H9 (cell line): ENCODE measurements around the gene TSSC4. TPM values are rescaled to one million over a fixed set of nuclear protein-coding genes. Genes with fewer than 3 reads are reported as not detected.

Experiments
- DNase-seq: peaks from one replicate; pipeline ENCODE4 v3.0.0-alpha.2; 2017
- H2AFZ ChIP-seq: one replicate; pipeline ENCODE4 v1.6.1; 2013; ENCODE audit warnings: mild to moderate bottlenecking, low read length, control low read depth, moderate library complexity
- H2AK5ac ChIP-seq: 2 replicates; pipeline ENCODE4 v1.6.1; 2013; ENCODE audit warnings: low read length, control low read depth, mixed read lengths; ENCODE audit not compliant: insufficient read length
- H2BK120ac ChIP-seq: one replicate; pipeline ENCODE4 v1.6.1; 2013; ENCODE audit warnings: low read depth, mild to moderate bottlenecking, low read length, control low read depth, inconsistent platforms; ENCODE audit not compliant: poor library complexity, severe bottlenecking
- H2BK12ac ChIP-seq: 2 replicates; pipeline ENCODE4 v1.6.1; 2013; ENCODE audit warnings: low read length, control low read depth, mixed read lengths, low read depth; ENCODE audit not compliant: insufficient read length
- H2BK15ac ChIP-seq: 2 replicates; pipeline ENCODE4 v1.6.1; 2013; ENCODE audit warnings: low read depth, low read length, control low read depth
- H2BK20ac ChIP-seq: one replicate; pipeline ENCODE4 v1.6.1; 2013; ENCODE audit warnings: low read depth, mild to moderate bottlenecking, low read length, control low read depth, inconsistent platforms; ENCODE audit not compliant: poor library complexity, severe bottlenecking
- H2BK5ac ChIP-seq: 2 replicates; pipeline ENCODE4 v1.6.1; 2013; ENCODE audit warnings: low read length, control low read depth, mixed read lengths; ENCODE audit not compliant: insufficient read length
- H3K14ac ChIP-seq: 2 replicates; pipeline ENCODE4 v1.6.1; 2013; ENCODE audit warnings: low read length, control low read depth; ENCODE audit not compliant: insufficient read depth
- H3K18ac ChIP-seq: 2 replicates; pipeline ENCODE4 v1.6.1; 2013; ENCODE audit warnings: low read depth, mild to moderate bottlenecking, mixed read lengths, low read length, control low read depth; ENCODE audit not compliant: insufficient read length
- H3K23ac ChIP-seq: 2 replicates; pipeline ENCODE4 v1.6.1; 2013; ENCODE audit warnings: low read length, control low read depth, mixed read lengths, low read depth; ENCODE audit not compliant: insufficient read length
- H3K23me2 ChIP-seq: 2 replicates; pipeline ENCODE4 v1.6.1; 2013; ENCODE audit warnings: low read depth, mild to moderate bottlenecking, mixed read lengths, low read length, control low read depth; ENCODE audit not compliant: insufficient read length, poor library complexity, severe bottlenecking
- H3K27ac ChIP-seq: 2 replicates; pipeline ENCODE4 v1.5.1; 2013; ENCODE audit warnings: low read length, control low read depth, mixed read lengths, low read depth; ENCODE audit not compliant: insufficient read length
- H3K27me3 ChIP-seq: 2 replicates; pipeline ENCODE4 v1.6.1; 2013; ENCODE audit warnings: low read length, control low read depth, inconsistent platforms; ENCODE audit not compliant: insufficient read depth
- H3K4ac ChIP-seq: 2 replicates; pipeline ENCODE4 v1.6.1; 2013; ENCODE audit warnings: low read depth, mild to moderate bottlenecking, control low read depth, inconsistent platforms, low read length, moderate library complexity
- H3K4me1 ChIP-seq: 2 replicates; pipeline ENCODE4 v1.6.1; 2013; ENCODE audit warnings: low read length, control low read depth, inconsistent platforms; ENCODE audit not compliant: insufficient read depth
- H3K4me2 ChIP-seq: 2 replicates; pipeline ENCODE4 v1.6.1; 2013; ENCODE audit warnings: low read length, control low read depth, mixed read lengths; ENCODE audit not compliant: insufficient read length, insufficient read depth
- H3K56ac ChIP-seq: 2 replicates; pipeline ENCODE4 v1.6.1; 2013; ENCODE audit warnings: low read depth, mild to moderate bottlenecking, mixed read lengths, low read length, control low read depth; ENCODE audit not compliant: insufficient read length
- H3K79me1 ChIP-seq: 2 replicates; pipeline ENCODE4 v1.6.1; 2013; ENCODE audit warnings: low read depth, mild to moderate bottlenecking, moderate library complexity, low read length, control low read depth, inconsistent platforms; ENCODE audit not compliant: insufficient read depth, poor library complexity, severe bottlenecking
- H3K79me2 ChIP-seq: 2 replicates; pipeline ENCODE4 v1.6.1; 2013; ENCODE audit warnings: low read length, control low read depth, inconsistent platforms; ENCODE audit not compliant: insufficient read depth
- H3K9ac ChIP-seq: 2 replicates; pipeline ENCODE4 v1.6.1; 2013; ENCODE audit warnings: low read length, control low read depth, mixed read lengths; ENCODE audit not compliant: insufficient read length; ENCODE audit errors: extremely low read depth
- H3K9me3 ChIP-seq: one replicate; pipeline ENCODE4 v1.6.1; 2013; ENCODE audit warnings: low read depth, low read length, inconsistent platforms; ENCODE audit not compliant: control insufficient read depth
- H3T11ph ChIP-seq: one replicate; pipeline ENCODE4 v1.6.1; 2013; ENCODE audit warnings: mild to moderate bottlenecking, low read length, control low read depth, inconsistent platforms
- H4K20me1 ChIP-seq: one replicate; pipeline ENCODE4 v1.6.1; 2013; ENCODE audit not compliant: control insufficient read depth, insufficient read length, insufficient read depth
- H4K5ac ChIP-seq: 2 replicates; pipeline ENCODE4 v1.6.1; 2013; ENCODE audit warnings: low read depth, mild to moderate bottlenecking, mixed read lengths, low read length, control low read depth; ENCODE audit not compliant: insufficient read length
- H4K8ac ChIP-seq: replicated peaks from 2 replicates; pipeline ENCODE4 v1.6.1; 2013; ENCODE audit warnings: low read length, control low read depth, mixed read lengths, low read depth; ENCODE audit not compliant: insufficient read length
- H4K91ac ChIP-seq: 2 replicates; pipeline ENCODE4 v1.6.1; 2013; ENCODE audit warnings: low read depth, mild to moderate bottlenecking, moderate library complexity, mixed read lengths, low read length, control low read depth; ENCODE audit not compliant: insufficient read length
- H3K27ac Mint-ChIP-seq, 3 experiments: 2 replicates in 2 of 3; 3 replicates in 1 of 3; pipeline ENCODE4 v1.8.0; 2020 to 2021; ENCODE audit warnings: mixed read lengths in 3 of 3, mild to moderate bottlenecking in 1 of 3, moderate library complexity in 1 of 3
- H3K27me3 Mint-ChIP-seq: 2 replicates; pipeline ENCODE4 v1.8.0; 2021; ENCODE audit warnings: low read depth, mild to moderate bottlenecking, moderate library complexity, mixed read lengths
- H3K36me3 Mint-ChIP-seq, 3 experiments: 2 replicates in 2 of 3; 3 replicates in 1 of 3; pipeline ENCODE4 v1.8.0; 2020 to 2021; ENCODE audit warnings: low read depth in 3 of 3, mixed read lengths in 3 of 3; ENCODE audit not compliant: insufficient read depth in 1 of 3
- H3K4me1 Mint-ChIP-seq, 2 experiments: 2 replicates each; pipeline ENCODE4 v1.8.0; 2020; ENCODE audit warnings: mixed read lengths in 2 of 2
- H3K4me3 Mint-ChIP-seq, 2 experiments: 2 replicates in 1 of 2; 3 replicates in 1 of 2; pipeline ENCODE4 v1.8.0; 2020 to 2021; ENCODE audit warnings: mild to moderate bottlenecking in 2 of 2, mixed read lengths in 2 of 2, moderate library complexity in 1 of 2
- H3K9me3 Mint-ChIP-seq, 2 experiments: 2 replicates in 1 of 2; 3 replicates in 1 of 2; pipeline ENCODE4 v1.8.0; 2020; ENCODE audit warnings: mild to moderate bottlenecking in 2 of 2, mixed read lengths in 2 of 2, moderate library complexity in 1 of 2
- WGBS: extraction: QIAGEN DNeasy Blood & Tissue Kit; methylation state at CpG from one replicate; pipeline ENCODE4 v1.1.7; 2013; ENCODE audit warnings: missing lambda C conversion rate, low lambda C conversion rate, mixed read lengths; ENCODE audit not compliant: insufficient read length; ENCODE audit errors: extremely low coverage; 5-methylcytosine and 5-hydroxymethylcytosine counted together
- total RNA-seq: library from RNA; stranded (reverse); gene quantifications from 2 replicates; pipeline ENCODE4 v1.2.1, GENCODE V29; 2021
- TF ChIP-seq, protein P1 (sequence below): fragments of 200-600 bp; sonication (generic); conservative IDR thresholded peaks from 3 replicates; pipeline ENCODE4 v1.8.0; 2021; ENCODE audit warnings: antibody characterized with exemption, mild to moderate bottlenecking

The TSSC4 gene
- total RNA-seq, 1 experiment from 2014 or later, result 51.0 TPM

DNA sequence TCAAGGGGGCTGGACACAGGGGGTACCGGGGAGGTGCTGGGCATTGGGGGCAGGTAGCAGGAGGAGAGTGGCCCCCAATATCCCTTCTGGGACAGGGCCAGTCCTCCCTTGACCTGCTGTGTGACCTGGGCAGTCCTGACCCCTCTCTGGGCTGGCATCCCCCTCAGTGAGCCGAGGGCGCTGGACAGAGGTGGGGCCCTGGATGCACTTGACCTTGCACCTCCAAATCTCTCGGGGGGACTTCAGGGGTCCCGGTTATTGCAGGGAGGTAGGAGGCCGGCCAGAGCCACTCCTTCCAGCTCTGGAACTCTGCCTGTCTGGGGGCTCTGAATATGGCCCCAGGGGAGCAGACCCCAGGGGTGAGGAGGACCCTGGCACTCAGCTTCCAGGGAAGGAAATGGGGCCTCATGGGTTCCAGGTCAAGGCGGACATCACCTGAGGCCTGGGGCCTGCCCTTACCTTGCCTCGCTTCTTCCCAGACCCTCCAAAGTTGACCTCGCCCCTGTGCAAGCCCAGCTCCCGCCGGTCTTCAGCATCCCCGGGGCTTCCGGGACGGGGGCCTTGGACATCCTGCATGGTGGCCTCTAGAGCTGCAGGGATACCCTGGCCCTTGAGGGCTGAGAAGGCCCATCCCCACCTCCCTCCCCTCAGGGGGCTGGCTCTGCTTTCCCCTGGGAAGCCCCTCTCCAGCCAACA lies 22.1 kb downstream of the TSSC4 start:
- no CpG with 5 or more reads among the region's 14 CpGs for WGBS

More for the DNA sequence above, 22.1 kb downstream of the TSSC4 start:
- DNase-seq, result no peak
- Histone ChIP-seq H4K91ac (no peak overlapping the region), H2AFZ (no peak overlapping the region), H4K8ac (no peak overlapping the region), H3K27ac (no peak overlapping the region), H3K56ac (no peak overlapping the region), H2BK12ac (no peak overlapping the region), H3T11ph (no peak overlapping the region), H3K9ac (no peak overlapping the region), H3K23ac (no peak overlapping the region), H3K14ac (no peak overlapping the region; the same call in 1 of the 2 replicates), H3K4me2 (no peak overlapping the region), H2BK15ac (no peak overlapping the region), H2BK120ac (no peak overlapping the region), H4K5ac (no peak overlapping the region), H2BK5ac (no peak overlapping the region), H3K18ac (no peak overlapping the region), H3K79me1 (no peaks in the 10 kb centered on the region), H3K27me3 (no peaks in the 10 kb centered on the region), H4K20me1 (no peaks in the 10 kb centered on the region), H3K4ac (no peak overlapping the region), H3K79me2 (no peaks in the 10 kb centered on the region), H3K9me3 (no peaks in the 10 kb centered on the region), H3K4me1 (no peaks in the 10 kb centered on the region), H2AK5ac (no peak overlapping the region), H2BK20ac (no peak overlapping the region), H3K23me2 (no peaks in the 10 kb centered on the region)
- no peak overlapping the region for H3K27ac Mint-ChIP-seq
- no peak overlapping the region for H3K4me3 Mint-ChIP-seq
- peaks cover 15% of the 10 kb centered on the region for H3K27me3 Mint-ChIP-seq
- H3K4me1 Mint-ChIP-seq, result no peaks in the 10 kb centered on the region; a peak in 1 of 4 replicates
- no peaks in the 10 kb centered on the region; a peak in 1 of 5 replicates for H3K9me3 Mint-ChIP-seq
- H3K36me3 Mint-ChIP-seq, result no peaks in the 10 kb centered on the region
- TF ChIP-seq, protein P1, sequence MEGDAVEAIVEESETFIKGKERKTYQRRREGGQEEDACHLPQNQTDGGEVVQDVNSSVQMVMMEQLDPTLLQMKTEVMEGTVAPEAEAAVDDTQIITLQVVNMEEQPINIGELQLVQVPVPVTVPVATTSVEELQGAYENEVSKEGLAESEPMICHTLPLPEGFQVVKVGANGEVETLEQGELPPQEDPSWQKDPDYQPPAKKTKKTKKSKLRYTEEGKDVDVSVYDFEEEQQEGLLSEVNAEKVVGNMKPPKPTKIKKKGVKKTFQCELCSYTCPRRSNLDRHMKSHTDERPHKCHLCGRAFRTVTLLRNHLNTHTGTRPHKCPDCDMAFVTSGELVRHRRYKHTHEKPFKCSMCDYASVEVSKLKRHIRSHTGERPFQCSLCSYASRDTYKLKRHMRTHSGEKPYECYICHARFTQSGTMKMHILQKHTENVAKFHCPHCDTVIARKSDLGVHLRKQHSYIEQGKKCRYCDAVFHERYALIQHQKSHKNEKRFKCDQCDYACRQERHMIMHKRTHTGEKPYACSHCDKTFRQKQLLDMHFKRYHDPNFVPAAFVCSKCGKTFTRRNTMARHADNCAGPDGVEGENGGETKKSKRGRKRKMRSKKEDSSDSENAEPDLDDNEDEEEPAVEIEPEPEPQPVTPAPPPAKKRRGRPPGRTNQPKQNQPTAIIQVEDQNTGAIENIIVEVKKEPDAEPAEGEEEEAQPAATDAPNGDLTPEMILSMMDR, result no peak
